Activated naive CD8-positive, alpha-beta T cell treated with anti-CD3 and anti-CD28 coated beads, Interleukin-2, amount 50 U/mL, for 16 hours (primary cell): ENCODE measurements around the gene SNX8.

Experiments
- DNase-seq: peaks from one replicate; pipeline ENCODE4 v3.0.0-alpha.2; 2020; ENCODE audit warnings: low read depth, low spot score

The SNX8 gene

GRCh38 chr7:2223321-2223720 lies 90.9 kb downstream of the SNX8 start:
- DNase-seq, result no peak

GRCh38 chr7:2222516-2222915 lies 91.7 kb downstream of the SNX8 start:
- DNase-seq, result no peak

GRCh38 chr7:2220954-2221353 lies 93.3 kb downstream of the SNX8 start:
- no peak for DNase-seq

GRCh38 chr7:2220506-2220905 lies 93.7 kb downstream of the SNX8 start:
- no peak for DNase-seq

GRCh38 chr7:2220030-2220429 lies 94.2 kb downstream of the SNX8 start:
- no peak for DNase-seq

GRCh38 chr7:2219606-2220005 lies 94.6 kb downstream of the SNX8 start:
- DNase-seq, result no peak

GRCh38 chr7:2219136-2219535 lies 95.1 kb downstream of the SNX8 start:
- DNase-seq, result no peak

GRCh38 chr7:2218444-2218785 lies 95.8 kb downstream of the SNX8 start:
- no peak for DNase-seq

- no peak for DNase-seq
Measured at GRCh38 chr7:2217716-2218443, 96.4 kb downstream of the SNX8 start.

- DNase-seq, result no peak
Measured at GRCh38 chr7:2217206-2217605, 97.0 kb downstream of the SNX8 start.

GRCh38 chr7:2215851-2216250 lies 98.4 kb downstream of the SNX8 start:
- DNase-seq, result no peak

GRCh38 chr7:2214636-2215035 lies 99.6 kb downstream of the SNX8 start:
- DNase-seq, result no peak

- DNase-seq, result no peak
Measured at GRCh38 chr7:2213551-2214215, 100.6 kb downstream of the SNX8 start.

GRCh38 chr7:2212906-2213305 lies 101.3 kb downstream of the SNX8 start:
- no peak for DNase-seq

- DNase-seq, result no peak
Measured at GRCh38 chr7:2211926-2212325, 102.3 kb downstream of the SNX8 start.

GRCh38 chr7:2211259-2211880 lies 102.9 kb downstream of the SNX8 start:
- DNase-seq, result no peak

GRCh38 chr7:2210551-2211258 lies 103.5 kb downstream of the SNX8 start:
- DNase-seq, result no peak

- DNase-seq, result no peak
Measured at GRCh38 chr7:2209961-2210323, 104.3 kb downstream of the SNX8 start.

- no peak for DNase-seq
Measured at GRCh38 chr7:2209146-2209960, 104.9 kb downstream of the SNX8 start.

- no peak for DNase-seq
Measured at GRCh38 chr7:2208712-2209111, 105.5 kb downstream of the SNX8 start.

GRCh38 chr7:2205036-2205780 lies 109.0 kb downstream of the SNX8 start:
- DNase-seq, result no peak
